ENCODE measurements around the gene HSD17B14. TPM values are rescaled to one million over a fixed set of nuclear protein-coding genes. Genes with fewer than 3 reads are reported as not detected.

The HSD17B14 gene
- total and polyA plus RNA-seq, 4 donors, result 3.7 to 12.6 (median 8.1) TPM

- WGBS, result 74% methylated on average over 5 of the region's 5 CpGs
- DNase-seq (ENCODE audit: low spot score), result peak; percentile 71
- Histone ChIP-seq H3K4me3 (ENCODE audit: low read depth in 1 of 3, low read length in 3 of 3) (peak overlapping the region in 1 of 3 donors; percentile 7), H3K9ac (ENCODE audit: low read depth in 1 of 2, low read length in 2 of 2) (peak overlapping the region in 1 of 2 donors; percentile 12), H3K27ac (ENCODE audit: low read depth in 1 of 2, low read length in 2 of 2) (peak overlapping the region; percentile 87 to 93), H3K4me1 (ENCODE audit: control insufficient read depth in 4 of 4, insufficient read depth in 4 of 4, low read length in 3 of 4) (peaks cover 2 to 44% (median 34%) of the 10 kb centered on the region in 4 donors), H3K27me3 (ENCODE audit: control insufficient read depth in 4 of 4, insufficient read depth in 4 of 4, low read length in 3 of 4) (no peaks in the 10 kb centered on the region), H3K9me3 (ENCODE audit: control insufficient read depth in 4 of 4, low read length in 3 of 4) (no peaks in the 10 kb centered on the region), H3K36me3 (ENCODE audit: control insufficient read depth in 4 of 4, insufficient read depth in 3 of 4, low read depth in 1 of 4, low read length in 3 of 4) (peaks cover 0 to 3% (median 0%) of the 10 kb centered on the region in 4 donors)
- TF ChIP-seq TAF1 (conservative IDR thresholded peaks at IDR 0.05) (no peak), ZBTB33 (IDR thresholded peaks at IDR 0.05) (no peak), CTCF (IDR thresholded peaks at IDR 0.05; ENCODE audit: low read depth, low read length, missing input control) (no peak), JUND (IDR thresholded peaks at IDR 0.05) (no peak), REST (IDR thresholded peaks at IDR 0.05) (no peak), EGR1 (IDR thresholded peaks at IDR 0.05; ENCODE audit: low read depth in 2 of 2) (no peak), SP1 (IDR thresholded peaks at IDR 0.05) (no peak), YY1 (IDR thresholded peaks at IDR 0.05) (no peak), NR2F2 (IDR thresholded peaks at IDR 0.05) (no peak), FOXA1 (IDR thresholded peaks at IDR 0.05) (no peak), RAD21 (IDR thresholded peaks at IDR 0.05) (no peak), HNF4G (IDR thresholded peaks at IDR 0.05) (no peak), RXRA (IDR thresholded peaks at IDR 0.05) (no peak)
- TF ChIP-seq, protein P1, sequence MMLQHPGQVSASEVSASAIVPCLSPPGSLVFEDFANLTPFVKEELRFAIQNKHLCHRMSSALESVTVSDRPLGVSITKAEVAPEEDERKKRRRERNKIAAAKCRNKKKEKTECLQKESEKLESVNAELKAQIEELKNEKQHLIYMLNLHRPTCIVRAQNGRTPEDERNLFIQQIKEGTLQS (IDR thresholded peaks at IDR 0.05), result no peak
These were observed 29.8 kb downstream of the HSD17B14 start for GRCh38 chr19:48806518-48806817.

- H3K9me3 ChIP-seq (ENCODE audit: control insufficient read depth in 4 of 4, low read length in 3 of 4), result no peaks in the 10 kb centered on the region
- 94% methylated on average over 15 of the region's 15 CpGs for WGBS
- no peak overlapping the region for H3K4me3 ChIP-seq (ENCODE audit: low read depth in 1 of 3, low read length in 3 of 3)
- TF ChIP-seq RXRA (IDR thresholded peaks at IDR 0.05) (no peak), MAX (IDR thresholded peaks at IDR 0.05) (no peak), FOXA1 (IDR thresholded peaks at IDR 0.05) (no peak), SP1 (IDR thresholded peaks at IDR 0.05) (no peak), YY1 (IDR thresholded peaks at IDR 0.05) (no peak), CTCF (IDR thresholded peaks at IDR 0.05; ENCODE audit: low read depth, low read length, missing input control) (no peak), HNF4A (conservative IDR thresholded peaks at IDR 0.05) (no peak), EGR1 (IDR thresholded peaks at IDR 0.05; ENCODE audit: low read depth in 2 of 2) (no peak), FOXA2 (IDR thresholded peaks at IDR 0.05) (no peak), REST (IDR thresholded peaks at IDR 0.05) (no peak)
- H3K27ac ChIP-seq (ENCODE audit: low read depth in 1 of 2, low read length in 2 of 2), result no peak overlapping the region
- no peaks in the 10 kb centered on the region for H3K27me3 ChIP-seq (ENCODE audit: control insufficient read depth in 4 of 4, insufficient read depth in 4 of 4, low read length in 3 of 4)
- H3K9ac ChIP-seq (ENCODE audit: low read depth in 1 of 2, low read length in 2 of 2), result no peak overlapping the region
- H3K36me3 ChIP-seq (ENCODE audit: control insufficient read depth in 4 of 4, insufficient read depth in 3 of 4, low read depth in 1 of 4, low read length in 3 of 4), result peaks cover 0 to 3% (median 0%) of the 10 kb centered on the region in 4 donors
- H3K4me1 ChIP-seq (ENCODE audit: control insufficient read depth in 4 of 4, insufficient read depth in 4 of 4, low read length in 3 of 4), result peaks cover 2 to 40% (median 31%) of the 10 kb centered on the region in 4 donors
- DNase-seq (ENCODE audit: low spot score), result no peak
These were observed 30.8 kb downstream of the HSD17B14 start for GRCh38 chr19:48805452-48805851.
